Fibroblast of skin of left quadriceps (primary cell): ENCODE data around the gene SLC1A2.

Source experiments
- DNase-seq, 2 experiments: peaks; one replicate each; pipeline ENCODE4 v3.0.0-alpha.2; 2013; ENCODE audit warnings: low read depth in 2 of 2

The SLC1A2 gene

GRCh38 chr11:35348898-35349687, 70.3 kb downstream of the SLC1A2 start:
- no peak for DNase-seq

- DNase-seq = peak; percentile 86 to 89
Observed at GRCh38 chr11:35347921-35348331, 71.4 kb downstream of the SLC1A2 start.

- no peak for DNase-seq
Observed at GRCh38 chr11:35347173-35347878, 72.0 kb downstream of the SLC1A2 start.

GRCh38 chr11:35346472-35347156, 72.7 kb downstream of the SLC1A2 start:
- DNase-seq = no peak

GRCh38 chr11:35344681-35345574, 74.4 kb downstream of the SLC1A2 start:
- no peak for DNase-seq

GRCh38 chr11:35343033-35343598, 76.2 kb downstream of the SLC1A2 start:
- DNase-seq = no peak

GRCh38 chr11:35340715-35341114, 78.6 kb downstream of the SLC1A2 start:
- DNase-seq = no peak

- no peak for DNase-seq
Observed at GRCh38 chr11:35340071-35340470, 79.3 kb downstream of the SLC1A2 start.

GRCh38 chr11:35338921-35339320, 80.4 kb downstream of the SLC1A2 start:
- no peak for DNase-seq

- DNase-seq = no peak
Observed at GRCh38 chr11:35337914-35338305, 81.4 kb downstream of the SLC1A2 start.

- DNase-seq = peak; percentile 97 to 98
Observed at GRCh38 chr11:35337136-35337913, 82.0 kb downstream of the SLC1A2 start.

GRCh38 chr11:35336726-35337125, 82.6 kb downstream of the SLC1A2 start:
- no peak for DNase-seq

GRCh38 chr11:35335226-35335625, 84.1 kb downstream of the SLC1A2 start:
- DNase-seq = no peak

GRCh38 chr11:35334385-35335090, 84.8 kb downstream of the SLC1A2 start:
- no peak for DNase-seq

GRCh38 chr11:35332524-35332923, 86.8 kb downstream of the SLC1A2 start:
- DNase-seq = no peak

- no peak for DNase-seq
Observed at GRCh38 chr11:35330931-35331330, 88.4 kb downstream of the SLC1A2 start.

GRCh38 chr11:35330156-35330889, 89.0 kb downstream of the SLC1A2 start:
- no peak for DNase-seq

GRCh38 chr11:35327829-35328228, 91.5 kb downstream of the SLC1A2 start:
- DNase-seq = no peak

GRCh38 chr11:35326266-35326879, 93.0 kb downstream of the SLC1A2 start:
- DNase-seq = no peak
